ENCODE data around the gene GPX3. TPM values are rescaled to one million over a fixed set of nuclear protein-coding genes. Genes with fewer than 3 reads are reported as not detected.

Gene GPX3
- total and polyA plus RNA-seq, 2 donors (not counting 3 experiments of a cell fraction or from before 2014, with no cell fraction given): 5.1 to 17.1 TPM

DNA sequence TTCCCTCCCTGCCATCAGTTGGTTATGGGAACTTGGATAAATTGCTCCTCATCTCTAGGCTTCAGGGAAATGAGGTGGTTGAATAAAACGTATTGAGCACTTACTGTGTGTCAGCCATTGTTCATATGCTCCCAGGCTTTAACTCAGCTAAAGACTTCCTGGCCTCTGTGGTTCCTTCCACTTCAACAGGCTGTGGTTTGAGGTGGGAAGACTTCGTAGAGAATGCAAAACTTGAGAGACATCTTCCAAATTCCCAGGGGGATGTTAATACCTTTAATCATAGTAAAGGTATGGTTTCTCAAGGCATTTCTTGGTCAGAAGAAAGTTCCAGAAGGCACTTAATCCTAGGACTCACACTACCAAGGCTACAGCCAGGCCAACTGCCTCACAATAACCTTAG, 1.5 kb upstream of the GPX3 start:
- no peak for FAIRE-seq

More for the DNA sequence above, 1.5 kb upstream of the GPX3 start:
- peaks cover 17% of the 10 kb centered on the region for H3K4me1 ChIP-seq (ENCODE audit: control insufficient read depth, extremely low read depth, insufficient read depth, low read length)
- no peak overlapping the region for H2AFZ ChIP-seq (ENCODE audit: low read depth, low read length)
- H3K27me3 ChIP-seq (ENCODE audit: control insufficient read depth in 2 of 2, insufficient read depth in 2 of 2, low read length in 2 of 2): peaks cover 3 to 9% of the 10 kb centered on the region in 2 experiments
- H3K79me2 ChIP-seq (ENCODE audit: control insufficient read depth, insufficient read depth, low read length): no peaks in the 10 kb centered on the region
- no peaks in the 10 kb centered on the region for H3K36me3 ChIP-seq (ENCODE audit: control insufficient read depth in 2 of 2, extremely low read depth in 1 of 2, insufficient read depth in 2 of 2, low read length in 2 of 2)
- DNase-seq (ENCODE audit: low read depth, low spot score): no peak
- no peak for TF ChIP-seq POLR2AphosphoS5 (IDR thresholded peaks at IDR 0.05; ENCODE audit: insufficient read depth, low read depth, low read length)
- no peak for TF ChIP-seq GATA2 (IDR thresholded peaks at IDR 0.05; ENCODE audit: insufficient read depth, insufficient read length, low read depth, low read length)
- TF ChIP-seq POLR2A (IDR thresholded peaks at IDR 0.05; ENCODE audit: low read depth, low read length): no peak
- no peak for TF ChIP-seq CTCF (IDR thresholded peaks at IDR 0.05; ENCODE audit: extremely low read depth in 1 of 2, insufficient read depth in 1 of 2, low read depth in 1 of 2, low read length in 2 of 2)
- no peak for TF ChIP-seq MYC (IDR thresholded peaks at IDR 0.05; ENCODE audit: low read depth, low read length)
- TF ChIP-seq FOS (IDR thresholded peaks at IDR 0.05; ENCODE audit: borderline replicate concordance, insufficient read depth, low read length): no peak
- TF ChIP-seq JUN (IDR thresholded peaks at IDR 0.05; ENCODE audit: borderline replicate concordance, insufficient read depth, insufficient read length, low read depth): no peak
- TF ChIP-seq, protein P1, sequence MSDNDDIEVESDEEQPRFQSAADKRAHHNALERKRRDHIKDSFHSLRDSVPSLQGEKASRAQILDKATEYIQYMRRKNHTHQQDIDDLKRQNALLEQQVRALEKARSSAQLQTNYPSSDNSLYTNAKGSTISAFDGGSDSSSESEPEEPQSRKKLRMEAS (IDR thresholded peaks at IDR 0.05; ENCODE audit: insufficient read depth, insufficient read length): no peak
- no peak for TF ChIP-seq EZH2 (IDR thresholded peaks at IDR 0.05; ENCODE audit: borderline replicate concordance, low read depth, low read length, severe bottlenecking)
- no peaks in the 10 kb centered on the region for H3K9me1 ChIP-seq (replicated peaks; ENCODE audit: control insufficient read depth, extremely low read depth, insufficient read depth, low read length)
- H3K4me2 ChIP-seq (ENCODE audit: insufficient read depth, low read length): no peak overlapping the region
- H3K9me3 ChIP-seq (replicated peaks; ENCODE audit: control insufficient read depth, insufficient read depth, low read length): no peaks in the 10 kb centered on the region
- POLR2A ChIA-PET: no interaction called here
- H3K27ac ChIP-seq (ENCODE audit: insufficient read depth, low read depth, low read length): no peak overlapping the region
- no TSS peak for BruUV-seq (replicated peaks)
- dilution Hi-C loops (cut with MboI; ENCODE audit: extremely low pct_ligation_motif_present, low sequenced_read_pairs) (no loop called here), intact Hi-C loops (cut with micrococcal nuclease) (no loop called here)
- H4K20me1 ChIP-seq (replicated peaks; ENCODE audit: control insufficient read depth, extremely low read depth, insufficient read depth, low read length): no peaks in the 10 kb centered on the region
- H3K4me3 ChIP-seq (replicated peaks in 1 of 3; ENCODE audit: insufficient read depth in 1 of 3, low read depth in 1 of 3, low read length in 3 of 3): no peak overlapping the region
- no peak overlapping the region for H3K9ac ChIP-seq (replicated peaks; ENCODE audit: extremely low read depth, insufficient read depth, low read length)
- CTCF ChIA-PET: no interaction called here

All from endothelial cell of umbilical vein (primary cell).